ENCODE data around the gene NEK6.

The NEK6 gene

GRCh38 chr9:124399968-124400940, 142.5 kb downstream of the NEK6 start:
- DNase-seq (ENCODE audit: low spot score), result no peak

All from AG20443 (cell line).